GM19099 (cell line): Measurements from ENCODE around the gene PRR19.
A peak's percentile ranks its signal among the peaks of the same experiment; 100 is the strongest.

Experiments used
- POLR2A ChIP-seq: IDR thresholded peaks from 3 replicates; pipeline ENCODE4 v1.6.1; 2011; ENCODE audit warnings: low read depth; ENCODE audit not compliant: insufficient read length; ENCODE audit errors: extremely low read depth

PRR19 gene

GRCh38 chr19:42279902-42280814 is 21.8 kb upstream of the PRR19 start:
- TF ChIP-seq POLR2A: peak; percentile 66

GRCh38 chr19:42280815-42281145 is 21.2 kb upstream of the PRR19 start:
- no peak for TF ChIP-seq POLR2A

GRCh38 chr19:42281146-42281826 is 20.6 kb upstream of the PRR19 start:
- TF ChIP-seq POLR2A: no peak

GRCh38 chr19:42281827-42282762 is 19.8 kb upstream of the PRR19 start:
- no peak for TF ChIP-seq POLR2A

GRCh38 chr19:42282819-42283187 is 19.1 kb upstream of the PRR19 start:
- no peak for TF ChIP-seq POLR2A

- peak; percentile 71 for TF ChIP-seq POLR2A
These were observed 18.5 kb upstream of the PRR19 start for GRCh38 chr19:42283188-42284065.

GRCh38 chr19:42284066-42284501 is 17.8 kb upstream of the PRR19 start:
- peak; percentile 63 for TF ChIP-seq POLR2A

- no peak for TF ChIP-seq POLR2A
These were observed 17.2 kb upstream of the PRR19 start for GRCh38 chr19:42284591-42285341.

GRCh38 chr19:42285541-42285941 is 16.4 kb upstream of the PRR19 start:
- TF ChIP-seq POLR2A: no peak

- TF ChIP-seq POLR2A: no peak
These were observed 16.0 kb upstream of the PRR19 start for GRCh38 chr19:42285988-42286348.

GRCh38 chr19:42286349-42287016 is 15.4 kb upstream of the PRR19 start:
- no peak for TF ChIP-seq POLR2A

GRCh38 chr19:42287017-42287826 is 14.7 kb upstream of the PRR19 start:
- no peak for TF ChIP-seq POLR2A
